HUES48 (cell line): Measurements from ENCODE around the gene SPINT3.

Experiments used
- H3K27ac ChIP-seq: one replicate; pipeline ENCODE4 v1.7.0; 2013; ENCODE audit warnings: low read depth, low read length, inconsistent platforms
- H3K27me3 ChIP-seq: 2 replicates; pipeline ENCODE4 v1.6.1; 2013; ENCODE audit warnings: mild to moderate bottlenecking, low read length; ENCODE audit not compliant: control insufficient read depth, insufficient read depth
- H3K36me3 ChIP-seq: 2 replicates; pipeline ENCODE4 v1.6.1; 2013; ENCODE audit warnings: low read length; ENCODE audit not compliant: control insufficient read depth, insufficient read depth
- H3K4me1 ChIP-seq: 2 replicates; pipeline ENCODE4 v1.6.1; 2013; ENCODE audit warnings: mild to moderate bottlenecking, low read length; ENCODE audit not compliant: control insufficient read depth, insufficient read depth
- H3K4me3 ChIP-seq: 2 replicates; pipeline ENCODE4 v1.5.1; 2013; ENCODE audit warnings: mild to moderate bottlenecking, low read depth, low read length
- H3K9ac ChIP-seq: 2 replicates; pipeline ENCODE4 v1.6.1; 2013; ENCODE audit warnings: mild to moderate bottlenecking, low read depth, low read length, moderate library complexity
- H3K9me3 ChIP-seq: 2 replicates; pipeline ENCODE4 v1.6.1; 2013; ENCODE audit warnings: low read length; ENCODE audit not compliant: control insufficient read depth, insufficient read depth

SPINT3 gene

GRCh38 chr20:45502561-45502960 lies 12.9 kb downstream of the SPINT3 start:
- H3K27ac ChIP-seq: no peak overlapping the region
- no peaks in the 10 kb centered on the region for H3K27me3 ChIP-seq
- no peak overlapping the region for H3K4me3 ChIP-seq
- no peaks in the 10 kb centered on the region for H3K9me3 ChIP-seq
- no peak overlapping the region for H3K9ac ChIP-seq
- H3K36me3 ChIP-seq: no peaks in the 10 kb centered on the region
- no peaks in the 10 kb centered on the region for H3K4me1 ChIP-seq

GRCh38 chr20:45501600-45501999 lies 13.8 kb downstream of the SPINT3 start:
- Histone ChIP-seq H3K9ac (no peak overlapping the region), H3K36me3 (no peaks in the 10 kb centered on the region), H3K4me3 (no peak overlapping the region), H3K27me3 (no peaks in the 10 kb centered on the region), H3K9me3 (no peaks in the 10 kb centered on the region), H3K27ac (no peak overlapping the region), H3K4me1 (no peaks in the 10 kb centered on the region)

GRCh38 chr20:45500022-45500421 lies 15.4 kb downstream of the SPINT3 start:
- no peak overlapping the region for H3K9ac ChIP-seq
- H3K36me3 ChIP-seq: no peaks in the 10 kb centered on the region
- no peaks in the 10 kb centered on the region for H3K4me1 ChIP-seq
- no peaks in the 10 kb centered on the region for H3K27me3 ChIP-seq
- H3K27ac ChIP-seq: no peak overlapping the region
- no peaks in the 10 kb centered on the region for H3K9me3 ChIP-seq
- no peak overlapping the region for H3K4me3 ChIP-seq

- H3K27me3 ChIP-seq: no peaks in the 10 kb centered on the region
Measured at GRCh38 chr20:45497971-45498494, 17.4 kb downstream of the SPINT3 start.

GRCh38 chr20:45496166-45496565 lies 19.3 kb downstream of the SPINT3 start:
- Histone ChIP-seq H3K27me3 (no peaks in the 10 kb centered on the region), H3K9ac (no peak overlapping the region), H3K4me1 (no peaks in the 10 kb centered on the region), H3K36me3 (no peaks in the 10 kb centered on the region), H3K4me3 (no peak overlapping the region), H3K27ac (no peak overlapping the region), H3K9me3 (no peaks in the 10 kb centered on the region)

More at GRCh38 chr20:45497971-45498494, 17.4 kb downstream of the SPINT3 start:
- no peaks in the 10 kb centered on the region for H3K36me3 ChIP-seq
- H3K4me3 ChIP-seq: no peak overlapping the region
- no peaks in the 10 kb centered on the region for H3K4me1 ChIP-seq
- H3K27ac ChIP-seq: no peak overlapping the region
- H3K9me3 ChIP-seq: no peaks in the 10 kb centered on the region
- no peak overlapping the region for H3K9ac ChIP-seq

GRCh38 chr20:45495501-45495941 lies 19.9 kb downstream of the SPINT3 start:
- Histone ChIP-seq H3K27me3 (no peaks in the 10 kb centered on the region), H3K27ac (no peak overlapping the region), H3K36me3 (no peaks in the 10 kb centered on the region), H3K9me3 (no peaks in the 10 kb centered on the region), H3K9ac (no peak overlapping the region), H3K4me3 (no peak overlapping the region), H3K4me1 (no peaks in the 10 kb centered on the region)

GRCh38 chr20:45489083-45489531 lies 26.3 kb downstream of the SPINT3 start:
- Histone ChIP-seq H3K27me3 (no peaks in the 10 kb centered on the region), H3K4me3 (no peak overlapping the region), H3K4me1 (peaks cover 13% of the 10 kb centered on the region), H3K36me3 (no peaks in the 10 kb centered on the region), H3K9me3 (no peaks in the 10 kb centered on the region), H3K9ac (no peak overlapping the region), H3K27ac (no peak overlapping the region)

- Histone ChIP-seq H3K27me3 (no peaks in the 10 kb centered on the region), H3K9me3 (no peaks in the 10 kb centered on the region), H3K4me3 (peak overlapping the region; percentile 34; the same call in 1 of the 2 replicates), H3K27ac (no peak overlapping the region), H3K4me1 (peaks cover 13% of the 10 kb centered on the region), H3K36me3 (no peaks in the 10 kb centered on the region), H3K9ac (no peak overlapping the region)
Measured at GRCh38 chr20:45487231-45487635, 28.2 kb downstream of the SPINT3 start.

- H3K9ac ChIP-seq: no peak overlapping the region
- H3K9me3 ChIP-seq: no peaks in the 10 kb centered on the region
- no peak overlapping the region for H3K27ac ChIP-seq
- no peak overlapping the region for H3K4me3 ChIP-seq
- peaks cover 13% of the 10 kb centered on the region for H3K4me1 ChIP-seq
- no peaks in the 10 kb centered on the region for H3K36me3 ChIP-seq
- H3K27me3 ChIP-seq: no peaks in the 10 kb centered on the region
Measured at GRCh38 chr20:45485388-45485787, 30.0 kb downstream of the SPINT3 start.

GRCh38 chr20:45484676-45485075 lies 30.7 kb downstream of the SPINT3 start:
- Histone ChIP-seq H3K4me1 (peaks cover 13% of the 10 kb centered on the region), H3K9ac (no peak overlapping the region), H3K9me3 (no peaks in the 10 kb centered on the region), H3K27ac (no peak overlapping the region), H3K4me3 (no peak overlapping the region), H3K36me3 (no peaks in the 10 kb centered on the region), H3K27me3 (no peaks in the 10 kb centered on the region)

GRCh38 chr20:45479822-45480221 lies 35.6 kb downstream of the SPINT3 start:
- Histone ChIP-seq H3K27me3 (no peaks in the 10 kb centered on the region), H3K4me3 (no peak overlapping the region), H3K36me3 (no peaks in the 10 kb centered on the region), H3K9ac (no peak overlapping the region), H3K9me3 (no peaks in the 10 kb centered on the region), H3K27ac (no peak overlapping the region), H3K4me1 (peaks cover 7% of the 10 kb centered on the region)
